Activated T-helper 1 cell treated with anti-CD3 and anti-CD28 coated beads, Interleukin-2, amount 50 U/mL, for 16 hours (primary cell): Measurements from ENCODE around the gene PTPRN.
"Not testable (repeated sequence)": the region's sequence is repeated elsewhere in the genome, so short reads cannot be mapped to it uniquely, and the experiment has no call there.

ENCODE experiments used
- DNase-seq, 2 donors: peaks; one replicate each; pipeline ENCODE4 v3.0.0-alpha.2; 2020; ENCODE audit warnings: low read depth in 1 of 2, low spot score in 1 of 2

PTPRN gene

DNA sequence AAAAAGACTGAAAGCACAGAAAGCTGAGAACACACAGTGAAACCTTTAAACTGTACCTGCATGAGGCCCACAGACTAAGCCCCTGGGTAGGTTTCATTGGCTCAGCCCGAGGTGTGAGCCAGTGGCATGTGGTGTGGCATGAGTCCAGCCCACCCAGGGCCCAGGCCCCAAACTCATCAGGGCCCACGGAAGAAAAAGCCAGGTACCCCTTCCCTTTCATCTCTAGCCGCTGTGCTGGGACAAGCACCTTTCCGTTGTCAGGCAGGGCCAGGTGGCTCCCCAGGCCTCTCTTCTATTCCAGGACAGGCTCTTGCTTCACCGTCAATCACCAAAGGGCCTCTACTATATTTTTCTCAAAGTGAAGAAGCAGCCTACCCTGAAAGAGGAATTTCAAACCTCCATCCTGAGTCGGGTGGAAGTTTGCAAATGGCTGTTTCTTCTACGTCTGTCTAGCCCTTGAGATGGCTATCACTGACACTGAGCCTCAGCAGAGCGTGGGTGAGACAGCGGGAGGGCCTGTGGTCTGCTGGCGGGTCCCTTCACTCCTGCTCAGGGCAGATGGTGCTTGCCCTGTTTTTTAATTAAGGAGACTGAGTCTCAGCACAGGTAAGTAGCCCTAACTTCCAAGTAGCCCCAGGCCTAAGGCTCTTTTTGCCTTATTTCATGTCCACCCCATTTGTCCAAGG, 21.5 kb downstream of the PTPRN start:
- DNase-seq = no peak

DNA sequence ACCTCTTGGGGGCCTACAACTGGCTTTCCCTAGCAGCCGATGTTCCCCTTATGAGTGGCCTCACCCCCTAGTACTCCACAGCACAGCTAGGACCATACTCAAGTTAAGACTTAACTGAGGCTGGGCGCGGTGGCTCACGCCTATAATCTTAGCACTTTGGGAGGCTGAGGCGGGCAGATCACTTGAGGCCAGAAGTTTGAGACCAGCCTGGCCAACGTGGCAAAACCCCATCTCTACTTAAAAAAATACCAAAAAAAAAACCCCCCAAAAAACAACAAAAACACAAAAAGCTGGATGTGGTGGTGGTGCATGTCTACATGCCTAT, 22.1 kb downstream of the PTPRN start:
- DNase-seq = not testable (repeated sequence)

DNA sequence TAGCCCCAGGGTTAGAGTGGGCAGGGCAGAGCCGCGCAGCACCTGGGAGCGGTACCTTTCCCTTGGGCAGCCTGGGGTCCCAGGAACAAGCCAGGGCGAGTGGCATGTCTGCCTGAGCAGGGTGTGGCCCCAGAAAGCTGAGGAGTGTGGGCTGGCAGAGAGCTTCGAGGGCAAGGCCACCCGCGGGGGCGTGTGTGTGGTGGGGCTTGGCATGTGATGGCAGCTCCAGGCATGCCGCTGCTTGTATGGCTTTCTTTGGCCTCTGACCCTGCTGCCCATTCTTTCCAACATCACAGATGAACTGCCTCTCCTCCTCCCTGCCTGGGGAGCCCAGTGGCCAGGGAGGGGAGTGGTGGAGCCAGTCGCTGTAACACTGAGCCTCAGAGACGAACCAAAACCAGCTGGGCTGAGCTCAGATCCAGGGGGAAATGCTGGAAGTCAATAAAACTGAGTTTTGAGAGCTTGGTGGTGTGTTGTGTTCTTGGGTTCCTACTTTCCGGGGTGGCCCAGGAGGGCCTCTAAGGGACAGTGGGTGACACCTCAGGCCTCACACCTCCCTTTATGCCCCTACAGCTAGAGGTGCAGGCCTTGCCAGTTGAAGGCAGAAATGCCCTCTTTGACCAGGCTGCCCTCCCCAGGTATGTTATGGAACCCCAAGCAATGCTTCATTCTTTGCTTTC, 22.6 kb downstream of the PTPRN start:
- DNase-seq = no peak

DNA sequence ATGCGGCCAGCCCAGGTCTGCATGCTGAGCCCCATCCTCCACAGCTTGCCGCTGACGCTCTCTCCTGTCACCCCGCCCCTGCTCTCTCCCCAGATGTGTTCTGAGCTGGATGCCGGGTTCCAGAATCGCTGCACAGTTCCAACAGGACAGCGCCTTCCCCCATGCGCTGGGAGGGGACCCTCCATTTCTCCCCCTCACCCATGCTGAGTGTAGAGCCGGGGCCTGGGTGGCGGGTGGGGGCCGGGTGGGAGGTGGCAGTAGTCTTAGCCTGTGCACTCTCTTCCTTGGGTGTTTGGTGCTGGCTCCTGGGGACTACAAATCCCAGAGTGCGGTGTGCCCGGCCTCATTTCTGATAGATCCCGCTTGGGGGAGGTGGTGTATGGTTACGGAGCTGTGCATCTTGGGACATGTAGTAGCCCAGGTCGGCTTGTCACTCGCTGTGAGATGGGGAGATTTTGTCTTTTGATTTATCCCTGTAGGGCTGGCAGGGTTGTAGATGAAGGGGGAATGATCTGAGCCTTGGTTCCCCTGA, 23.2 kb downstream of the PTPRN start:
- no peak for DNase-seq

DNA sequence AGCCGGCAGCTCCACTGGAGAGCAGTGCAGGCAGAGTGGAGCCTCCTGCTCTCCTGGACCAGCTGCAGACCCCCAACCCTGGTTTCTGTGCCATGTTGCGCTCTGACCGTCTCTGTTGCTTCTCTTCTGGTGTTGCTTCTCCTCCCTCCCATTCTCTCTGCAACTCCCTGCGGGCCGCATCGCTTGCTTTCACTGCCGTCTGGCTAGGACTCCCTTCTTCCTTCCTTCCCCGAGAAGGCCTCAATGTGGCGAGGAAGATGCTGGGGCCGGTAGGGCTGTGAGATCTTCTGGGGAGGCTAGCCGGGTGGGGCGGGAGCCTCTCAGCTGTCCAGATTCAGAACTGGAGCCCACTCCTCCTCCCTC, 23.8 kb downstream of the PTPRN start:
- no peak for DNase-seq

DNA sequence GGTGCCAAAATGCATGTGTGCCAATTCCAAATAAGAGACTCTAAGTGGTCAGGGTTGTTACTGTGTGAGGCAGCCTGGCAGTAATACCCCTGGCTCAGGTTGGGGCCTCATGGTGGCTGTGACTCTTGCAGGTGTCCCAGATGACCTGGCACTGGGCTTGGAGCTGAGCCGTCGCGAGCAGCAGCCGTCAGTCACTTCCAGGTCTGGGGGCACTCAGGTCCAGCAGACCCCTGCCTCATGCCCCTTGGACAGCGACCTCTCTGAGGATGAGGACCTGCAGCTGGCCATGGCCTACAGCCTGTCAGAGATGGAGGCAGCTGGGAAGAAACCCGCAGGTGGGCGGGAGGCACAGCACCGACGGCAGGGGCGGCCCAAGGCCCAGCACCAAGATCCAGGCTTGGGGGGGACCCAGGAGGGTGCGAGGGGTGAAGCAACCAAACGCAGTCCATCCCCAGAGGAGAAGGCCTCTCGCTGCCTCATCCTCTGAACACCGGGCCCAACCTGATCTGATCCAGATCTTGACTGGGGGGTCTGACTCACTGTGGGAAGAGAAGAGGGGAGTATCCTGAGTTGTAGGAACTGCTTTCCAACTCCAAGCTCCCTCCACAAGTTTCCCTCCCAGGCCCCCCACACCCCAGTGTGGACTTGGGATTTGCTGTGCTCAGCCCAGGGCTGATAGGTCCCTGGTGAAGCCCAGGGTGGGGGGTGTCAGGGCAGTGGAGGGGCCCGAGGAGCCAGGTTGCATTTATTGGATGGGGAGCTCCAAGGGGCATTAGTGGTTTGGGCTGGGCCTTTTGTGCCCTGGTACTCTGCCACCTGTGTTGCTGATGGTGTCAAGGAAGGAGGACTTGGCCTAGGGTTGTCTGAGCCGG, 24.5 kb downstream of the PTPRN start:
- DNase-seq = no peak

DNA sequence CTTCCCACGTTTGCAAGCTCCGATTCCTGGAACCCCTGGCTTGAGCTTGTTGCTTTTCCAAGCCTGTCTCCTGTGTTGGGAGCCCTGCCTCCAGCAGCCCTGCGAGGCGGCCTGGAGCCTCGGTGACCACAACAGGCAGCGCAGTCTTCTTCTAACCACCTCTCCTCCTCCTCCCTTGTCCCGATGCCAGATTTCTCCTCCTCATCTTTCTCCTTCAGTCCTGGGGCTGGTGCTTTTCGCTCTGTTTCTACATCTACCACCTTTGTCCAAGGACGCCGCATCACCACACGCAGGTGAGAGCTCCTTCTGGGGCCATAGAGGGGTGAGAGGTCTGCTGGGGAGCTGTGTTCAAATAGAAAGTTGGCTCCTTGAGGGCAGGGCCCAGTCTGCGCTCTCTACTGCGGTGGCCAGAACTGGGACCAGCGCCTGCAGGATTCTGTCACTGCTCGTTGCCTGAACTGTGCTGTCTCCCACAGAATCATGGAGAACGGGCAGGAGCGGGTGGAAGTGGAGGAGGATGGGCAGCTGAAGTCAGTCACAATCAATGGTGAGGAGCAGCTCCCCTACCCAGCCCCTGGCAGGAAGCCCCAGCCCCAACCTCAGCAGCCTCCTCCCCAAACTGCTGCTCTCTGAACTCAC, 26.1 kb downstream of the PTPRN start:
- no peak for DNase-seq

DNA sequence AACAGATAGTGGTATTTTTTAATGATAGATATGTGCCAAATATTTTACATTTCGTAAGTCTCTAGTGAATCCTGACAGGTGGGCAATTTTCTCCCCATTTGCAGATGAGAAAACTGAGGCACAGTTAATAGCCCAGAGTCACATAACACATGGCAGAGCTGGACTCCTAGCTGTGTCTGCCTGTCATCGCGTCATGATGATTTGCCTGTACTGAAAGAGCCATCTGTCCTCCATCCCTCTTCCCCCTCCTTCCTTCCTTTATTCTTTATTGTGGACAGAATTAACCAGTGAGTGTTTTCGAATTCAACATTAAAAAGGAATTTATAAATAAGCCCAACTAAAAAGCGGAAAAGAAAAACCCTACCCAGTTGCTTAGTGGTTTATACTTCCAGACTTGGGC, 26.8 kb downstream of the PTPRN start:
- DNase-seq = no peak

DNA sequence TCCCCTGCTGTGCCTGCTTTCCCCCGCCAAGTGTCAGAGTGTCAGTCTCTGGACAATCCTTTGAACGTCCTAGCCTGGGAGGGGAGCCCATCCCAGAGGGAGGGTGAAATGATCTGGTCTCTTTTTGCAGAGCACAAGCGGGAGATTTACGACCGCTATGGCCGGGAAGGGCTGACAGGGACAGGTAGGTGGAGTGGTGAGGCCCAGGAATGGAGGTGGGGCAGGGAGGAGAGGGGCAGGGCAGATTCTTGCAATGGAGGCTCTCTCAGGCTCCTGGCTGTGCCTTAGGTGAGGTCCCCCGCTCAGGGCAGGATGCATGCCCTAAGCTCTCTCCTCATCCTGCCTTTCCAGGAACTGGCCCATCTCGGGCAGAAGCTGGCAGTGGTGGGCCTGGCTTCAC, 27.6 kb downstream of the PTPRN start:
- DNase-seq = no peak

DNA sequence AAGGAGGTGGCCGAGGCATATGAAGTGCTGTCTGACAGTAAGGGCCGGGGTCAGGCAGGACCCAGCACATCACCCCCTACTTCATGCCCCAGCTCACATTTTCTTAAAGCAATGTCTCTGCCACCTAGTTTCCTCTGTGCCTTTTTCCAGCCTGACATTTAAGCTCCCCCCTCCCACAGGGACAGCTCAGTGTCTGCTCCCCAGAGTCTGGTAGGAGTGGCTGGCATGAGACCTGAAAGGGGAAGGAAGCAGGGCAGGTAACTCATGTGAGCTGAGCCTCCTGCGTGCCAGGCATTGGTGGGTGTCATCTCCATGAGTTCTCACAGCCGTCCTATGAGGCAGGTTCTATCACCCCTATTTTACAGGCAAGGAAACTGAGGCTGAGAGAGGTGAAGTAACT, 28.6 kb downstream of the PTPRN start:
- DNase-seq = no peak

DNA sequence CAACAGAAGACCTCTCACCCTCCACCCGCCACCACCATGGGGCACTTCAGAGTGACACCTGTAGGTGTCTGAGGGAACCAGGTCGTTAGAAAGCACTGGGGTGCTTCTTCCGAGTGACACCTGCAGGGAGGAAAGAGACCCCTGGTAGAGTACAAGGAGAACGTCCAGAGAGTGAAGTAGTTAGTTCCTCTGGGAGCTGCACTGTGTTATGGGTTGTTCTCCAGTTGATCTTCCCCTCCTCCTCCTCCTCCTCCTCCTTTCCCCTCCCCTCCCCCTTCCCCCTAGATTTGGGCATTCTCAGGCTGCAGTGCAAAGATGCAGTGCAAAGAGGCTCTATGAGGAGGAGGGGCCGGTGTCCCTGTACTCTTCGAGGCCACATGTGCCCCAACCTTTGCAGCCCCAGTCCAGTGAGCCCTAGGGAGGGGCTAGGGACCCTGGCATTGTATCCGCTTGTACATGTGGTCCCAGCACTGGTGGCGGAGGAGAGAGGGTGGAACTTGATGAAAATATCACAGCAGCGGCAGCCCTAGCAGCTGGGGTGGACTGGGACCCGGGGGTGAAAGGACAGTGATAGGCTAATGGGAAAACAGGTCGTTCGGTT, 29.2 kb downstream of the PTPRN start:
- DNase-seq = no peak

DNA sequence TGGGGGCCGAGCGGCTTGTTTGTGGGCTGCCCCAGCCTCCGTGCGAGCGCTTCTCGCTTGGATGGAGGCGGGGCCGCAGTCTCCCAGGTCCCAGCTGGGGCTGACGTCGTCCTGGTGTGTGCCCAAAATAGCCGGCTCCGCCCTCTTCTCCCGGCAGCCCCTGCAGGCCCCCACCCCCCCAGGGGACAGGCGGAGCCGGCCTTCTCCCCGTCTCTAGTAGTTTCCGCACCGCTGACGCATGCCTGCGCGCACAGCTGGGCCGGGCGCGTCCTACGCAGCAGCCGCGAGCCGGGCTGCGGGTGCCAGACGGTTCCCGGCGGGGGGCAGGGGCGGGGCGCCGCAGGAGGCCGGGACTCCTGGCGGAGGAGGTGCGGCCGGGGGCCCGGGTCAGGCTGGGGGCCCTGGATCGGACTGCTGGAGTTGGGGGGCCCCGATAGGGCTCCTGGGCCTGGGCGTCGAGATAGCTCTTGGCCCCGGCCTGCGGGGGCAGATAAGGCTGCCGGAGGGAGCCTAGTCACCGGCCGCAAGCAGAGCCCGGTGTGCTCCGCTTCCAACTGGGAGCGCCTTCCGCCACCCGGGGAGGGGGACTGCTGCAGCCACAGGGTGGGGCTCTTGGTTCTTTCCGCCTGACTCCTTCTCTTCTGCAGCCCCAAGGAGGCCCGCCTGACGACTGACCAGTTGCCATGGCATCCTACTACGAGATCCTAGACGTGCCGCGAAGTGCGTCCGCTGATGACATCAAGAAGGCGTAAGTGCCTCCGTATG, 29.9 kb downstream of the PTPRN start, which contains the start of gene DNAJB2:
Gene DNAJB2 (plus strand): TSS at position 216 of the 765 bp plus-strand sequence. CDS start 468 bp downstream, at position 684.
- DNase-seq = peak; percentile 96 to 98

DNA sequence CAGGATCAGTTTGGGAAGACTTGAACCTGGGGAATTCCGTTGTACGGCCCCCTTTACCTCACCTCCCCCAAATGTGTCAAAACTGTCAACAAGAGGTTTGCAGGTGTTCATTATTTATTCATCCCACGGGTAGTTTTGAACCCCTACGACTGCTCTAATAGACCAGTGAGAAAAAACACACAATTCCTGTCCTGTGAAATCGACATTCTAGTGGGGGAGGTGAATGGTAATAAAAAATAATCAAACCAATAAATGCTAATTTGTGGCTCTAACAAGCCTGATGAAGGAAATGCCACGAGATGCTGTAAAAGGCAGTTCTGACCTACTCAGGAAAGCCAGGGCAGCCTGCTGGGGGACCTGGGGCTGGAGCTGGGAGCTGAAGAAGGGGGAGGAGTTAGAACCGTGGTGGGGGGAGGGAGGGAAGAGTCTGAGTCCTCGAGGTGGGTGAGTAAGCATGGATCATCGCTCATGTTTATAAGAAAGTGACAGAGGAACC, 30.5 kb downstream of the PTPRN start:
- DNase-seq = no peak

DNA sequence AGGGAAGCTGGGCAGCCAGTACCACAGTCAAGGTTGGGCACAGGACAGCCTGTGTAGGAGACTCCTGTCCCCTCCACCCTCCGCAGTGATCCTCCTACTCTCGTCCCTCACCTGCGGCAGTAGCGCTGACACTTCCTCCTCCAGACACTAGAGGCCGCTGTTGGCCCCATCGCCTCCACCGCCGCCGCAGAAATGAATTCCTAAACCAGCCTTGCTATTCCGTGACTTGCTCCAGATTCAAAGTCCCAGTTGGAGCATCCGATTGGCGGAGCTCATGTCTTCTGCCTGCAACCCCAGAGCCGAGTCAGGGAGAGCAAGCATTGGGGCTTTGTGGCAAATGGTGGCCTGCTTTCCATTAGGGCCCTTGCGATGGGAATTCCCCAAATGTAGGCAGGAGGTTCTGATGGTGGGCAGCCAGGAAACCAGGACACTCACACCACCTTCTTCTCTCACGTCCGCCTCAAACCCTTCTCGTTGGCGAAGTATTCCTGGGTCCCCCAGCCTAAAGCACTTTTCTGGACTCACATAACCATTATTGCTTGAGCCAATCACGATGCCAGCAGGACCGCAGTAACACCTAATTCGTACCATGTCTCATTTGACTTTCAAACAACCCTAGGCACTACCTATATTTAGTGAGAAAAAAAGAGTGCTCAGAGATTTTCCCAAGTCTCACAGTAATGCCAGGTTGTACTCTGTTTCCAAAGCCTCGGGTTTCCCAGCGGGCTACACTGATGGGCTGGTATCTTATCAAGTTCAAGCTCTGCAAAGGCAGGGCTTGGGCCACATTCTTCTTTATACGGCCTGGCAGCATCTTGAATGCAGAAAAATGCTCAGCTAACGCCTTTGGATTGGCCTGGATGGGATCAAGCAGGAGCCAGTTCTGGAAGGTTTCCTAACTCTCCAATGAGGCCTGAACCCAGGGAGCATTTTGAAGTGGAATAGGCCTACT, 31.2 kb downstream of the PTPRN start:
- DNase-seq = peak; percentile 55 to 65

DNA sequence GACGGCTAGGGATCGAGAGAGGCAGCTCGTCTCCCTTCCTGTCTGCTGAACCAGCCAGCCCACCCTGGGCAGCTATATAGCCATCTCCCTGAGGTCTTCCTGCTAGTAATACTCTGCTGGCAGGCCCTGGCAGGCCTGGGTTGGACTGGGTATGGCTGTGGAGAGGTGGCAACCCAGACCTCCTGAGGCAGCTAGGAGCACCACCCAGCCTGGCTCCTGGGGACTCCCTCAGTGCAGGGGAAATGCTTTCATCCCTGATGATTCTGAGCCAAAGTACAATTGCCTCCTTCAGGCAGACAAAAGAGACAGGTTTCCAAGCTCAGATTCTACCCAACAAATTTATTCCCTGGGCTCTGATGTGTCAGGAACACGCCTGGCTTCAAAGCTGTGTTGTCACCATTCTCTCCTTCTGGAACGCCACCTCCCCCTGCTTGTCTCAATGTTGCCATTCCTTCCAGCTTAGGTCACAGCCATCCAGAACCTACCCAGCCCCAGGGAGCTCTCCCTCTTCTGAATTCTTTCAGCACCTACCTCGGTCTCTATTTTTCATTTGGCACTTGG, 34.8 kb downstream of the PTPRN start:
- DNase-seq = no peak

DNA sequence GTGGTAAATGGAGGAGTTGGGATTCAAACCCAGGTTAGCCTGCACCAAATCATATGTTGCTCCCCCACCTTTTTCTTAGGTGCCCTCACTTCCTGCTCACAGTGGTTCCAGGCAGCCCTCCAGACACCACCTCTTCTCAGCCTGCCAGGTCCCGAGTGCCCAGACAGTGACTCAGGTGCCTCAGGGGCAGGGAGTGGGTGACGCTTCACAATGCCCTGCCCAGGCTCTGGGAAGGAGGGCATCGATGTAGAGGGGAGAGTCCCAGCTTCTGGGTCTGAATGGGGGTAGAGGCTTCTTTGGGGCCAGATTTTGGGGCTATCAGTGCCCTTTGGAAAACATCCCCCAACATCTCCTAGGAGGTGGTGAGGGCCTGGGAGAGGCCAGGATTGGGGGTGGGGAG, 35.3 kb downstream of the PTPRN start:
- no peak for DNase-seq

DNA sequence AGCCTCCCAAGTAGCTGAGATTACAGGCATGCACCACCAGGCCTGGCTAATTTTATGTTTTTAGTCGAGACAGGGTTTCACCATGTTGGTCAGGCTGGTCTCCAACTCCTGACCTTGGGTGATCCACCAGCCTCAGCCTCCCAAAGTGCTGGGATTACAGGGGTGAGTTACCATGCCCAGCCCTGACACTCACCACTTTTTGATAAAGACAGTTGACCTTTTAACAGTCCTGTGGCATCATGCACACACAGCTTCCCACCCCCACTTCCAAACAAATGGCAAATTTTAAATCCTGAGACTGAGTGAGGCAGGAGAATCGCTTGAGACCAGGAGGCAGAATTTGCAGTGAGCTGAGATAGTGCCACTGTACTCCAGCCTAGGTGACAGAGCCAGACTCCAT, 36.2 kb downstream of the PTPRN start:
- no peak for DNase-seq

DNA sequence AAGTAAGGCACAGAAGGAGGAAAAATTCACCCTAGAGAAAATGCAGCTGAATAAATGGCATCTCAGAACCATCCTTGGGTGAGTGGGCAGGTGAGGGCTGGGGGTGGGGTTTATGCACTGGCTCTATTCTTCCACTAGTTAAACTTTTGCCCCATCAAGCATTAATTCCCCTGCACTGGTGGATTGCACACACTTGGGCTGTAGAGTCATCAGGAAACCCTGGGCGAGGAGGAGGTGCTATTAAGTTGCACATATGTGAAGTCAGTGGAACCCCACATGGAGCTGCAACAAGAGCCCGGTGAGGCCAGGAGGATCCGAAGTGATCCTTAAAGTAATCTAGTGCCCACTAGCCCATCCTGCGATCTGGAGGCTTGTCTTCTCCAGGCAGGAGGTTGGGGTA, 36.8 kb downstream of the PTPRN start:
- DNase-seq = no peak

DNA sequence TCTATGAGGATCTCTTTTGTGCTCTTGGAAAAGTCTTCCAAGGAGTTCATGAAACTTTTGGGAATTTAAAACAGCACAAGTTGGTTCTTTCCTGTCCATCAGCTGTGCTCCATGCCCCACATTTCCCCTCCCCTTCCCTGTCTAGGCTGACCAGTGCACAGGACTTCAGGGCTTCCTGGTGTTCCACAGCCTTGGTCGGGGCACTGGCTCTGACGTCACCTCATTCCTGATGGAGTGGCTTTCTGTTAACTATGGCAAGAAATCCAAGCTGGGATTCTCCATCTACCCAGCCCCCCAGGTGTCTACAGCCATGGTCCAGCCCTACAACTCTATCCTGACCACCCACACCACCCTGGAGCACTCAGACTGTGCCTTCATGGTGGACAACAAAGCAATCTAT, 38.2 kb downstream of the PTPRN start:
- no peak for DNase-seq
